ENCODE data around the gene IVD. TPM values are rescaled to one million over a fixed set of nuclear protein-coding genes. Genes with fewer than 3 reads are reported as not detected.

IVD gene
- total and polyA plus RNA-seq, 2 of the 4 experiments (the other 2 are of a cell fraction) = 31.7 to 41.1 TPM

GRCh38 chr15:40369971-40370370 is 35.6 kb upstream of the IVD start:
- no peak overlapping the region for H4K5ac ChIP-seq (ENCODE audit: low read depth, low read length)
- no peaks in the 10 kb centered on the region for H3K9me3 ChIP-seq (ENCODE audit: control insufficient read depth, insufficient read depth, low read length)
- no peak overlapping the region for H2AFZ ChIP-seq (replicated peaks; ENCODE audit: low read length, poor library complexity)
- H2BK20ac ChIP-seq (ENCODE audit: low read depth, low read length) = no peak overlapping the region
- no peak overlapping the region for H4K91ac ChIP-seq (ENCODE audit: insufficient read depth, low read depth, low read length)
- no peak overlapping the region for H3K27ac ChIP-seq (ENCODE audit: insufficient read depth, low read length)
- no peak overlapping the region for H3K9ac ChIP-seq (ENCODE audit: low read depth, low read length)
- no peak overlapping the region for H2BK15ac ChIP-seq (ENCODE audit: low read depth, low read length)
- H3K79me1 ChIP-seq (ENCODE audit: low read depth in 1 of 2, low read length in 2 of 2) = no peaks in the 10 kb centered on the region
- no peak overlapping the region for H3K4ac ChIP-seq (ENCODE audit: low read depth, low read length)
- H3K9me1 ChIP-seq (ENCODE audit: insufficient read depth, low read length) = 0 out of 2 replicates have a peak, but pooled peaks cover 3% of the 10 kb centered on the region
- peaks cover 2% of the 10 kb centered on the region for H3K4me1 ChIP-seq (ENCODE audit: control insufficient read depth, insufficient read depth, low read length)
- H2BK120ac ChIP-seq (ENCODE audit: low read depth, low read length) = no peak overlapping the region
- H3K23ac ChIP-seq (ENCODE audit: low read depth, low read length) = no peak overlapping the region
- no peak overlapping the region for H3K14ac ChIP-seq (replicated peaks; ENCODE audit: low read depth, low read length)
- WGBS, 2 experiments (ENCODE audit: extremely low coverage in 2 of 2, insufficient read length in 1 of 2) = 92% methylated on average over 8 of the region's 13 CpGs; no CpG with 5 or more reads in 1 of the 2 experiments
- TF ChIP-seq CTCF (conservative IDR thresholded peaks at IDR 0.05; ENCODE audit: low read depth, low read length) = no peak
- peaks cover 5% of the 10 kb centered on the region; the same call in 1 of the 2 replicates for H3K27me3 ChIP-seq (ENCODE audit: control insufficient read depth, insufficient read depth, low read length)
- H3K56ac ChIP-seq (ENCODE audit: extremely low read depth, insufficient read depth, low read length) = no peak overlapping the region
- DNase-seq = no peak
- dilution Hi-C loops (cut with HindIII; ENCODE audit: low sequenced_read_pairs, unreplicated experiment) = no loop called here
- BruUV-seq (replicated peaks) = no TSS peak
- intact Hi-C loops (cut with micrococcal nuclease) = no loop called here
- no peak overlapping the region for H3K4me2 ChIP-seq (ENCODE audit: low read depth, low read length)
- in situ Hi-C loops (cut with MboI; ENCODE audit: low sequenced_read_pairs) = no loop called here
- H4K8ac ChIP-seq (ENCODE audit: low read depth in 2 of 2, low read length in 2 of 2) = no peak overlapping the region
- H2AK5ac ChIP-seq (ENCODE audit: low read depth, low read length) = 0 out of 2 replicates have a peak overlapping the region, but pooled peaks have one; percentile 10
- no peak overlapping the region for H3K4me3 ChIP-seq (ENCODE audit: insufficient read depth, low read depth, low read length)
- CTCF ChIA-PET = interaction anchor here (1.5 kb wide), 1 partner anchor 12 kb away, joined by 5 read pairs; the partner anchor contains the start of gene DISP2
- no peak overlapping the region for H2BK5ac ChIP-seq (ENCODE audit: low read depth, low read length, poor library complexity, severe bottlenecking)
- POLR2A ChIA-PET (ENCODE audit: unreplicated experiment) = interaction anchor here (0.5 kb wide), 1 partner anchor 1538 kb away, joined by 10 read pairs; no protein-coding TSS in a partner anchor
- no peak overlapping the region for H3K18ac ChIP-seq (ENCODE audit: low read depth, low read length)
- H4K20me1 ChIP-seq (ENCODE audit: insufficient read depth, low read length) = no peaks in the 10 kb centered on the region
- no peak for ATAC-seq (ENCODE audit: low read depth)
- H2AK9ac ChIP-seq (replicated peaks; ENCODE audit: low read depth, low read length, poor library complexity) = no peak overlapping the region
- H3K36me3 ChIP-seq (ENCODE audit: control insufficient read depth, insufficient read depth, low read length) = no peaks in the 10 kb centered on the region

All from IMR-90 (cell line).